Measurements from ENCODE around the gene MEOX2. TPM values are rescaled to one million over a fixed set of nuclear protein-coding genes. Genes with fewer than 3 reads are reported as not detected.
A peak's percentile ranks its signal among the peaks of the same experiment; 100 is the strongest.

The MEOX2 gene
- polyA plus RNA-seq, 2 of the 4 experiments (the other 2 are of a cell fraction), result not detected

- TF ChIP-seq BCL3 (IDR thresholded peaks at IDR 0.05) (no peak), HOXB13 (CRISPR knock-in tag; IDR thresholded peaks at IDR 0.05; ENCODE audit: low read depth) (no peak), KDM1A (IDR thresholded peaks at IDR 0.05; ENCODE audit: low read depth) (no peak), RFX5 (IDR thresholded peaks at IDR 0.05) (no peak), ATOH8 (CRISPR knock-in tag; IDR thresholded peaks at IDR 0.05; ENCODE audit: low read depth) (no peak), ESRRA (IDR thresholded peaks at IDR 0.05; ENCODE audit: borderline replicate concordance, low read length) (no peak)
- H3K4me3 ChIP-seq, result no peak overlapping the region
- ATAC-seq, result no peak
- H3K27ac ChIP-seq, result no peak overlapping the region
- CTCF ChIA-PET, result no interaction called here
- 0 out of 3 replicates have a peak, but pooled peaks cover 5% of the 10 kb centered on the region for H3K4me1 ChIP-seq
- FAIRE-seq, result peak; percentile 13
- POLR2A ChIA-PET, result no interaction called here
- WGBS (ENCODE audit: missing lambda C conversion rate), result 8% methylated on average over 3 of the region's 3 CpGs
- DNase-seq (ENCODE audit: low read depth in 1 of 2, low spot score in 1 of 2), result no peak
- peak overlapping the region; percentile 13; the same call in 1 of the 3 replicates for H3K4me2 ChIP-seq
- no peaks in the 10 kb centered on the region for H3K9me3 ChIP-seq
These were observed 115.1 kb downstream of the MEOX2 start for GRCh38 chr7:15571301-15571878.

GRCh38 chr7:15567652-15568051, 118.8 kb downstream of the MEOX2 start:
- Histone ChIP-seq H3K4me1 (0 out of 3 replicates have a peak, but pooled peaks cover 5% of the 10 kb centered on the region), H3K27ac (no peak overlapping the region), H3K4me2 (no peak overlapping the region), H3K9me3 (no peaks in the 10 kb centered on the region), H3K4me3 (no peak overlapping the region)
- POLR2A ChIA-PET, result no interaction called here
- ATAC-seq, result no peak
- TF ChIP-seq KDM5A (IDR thresholded peaks at IDR 0.05) (no peak), BCL3 (IDR thresholded peaks at IDR 0.05) (no peak), POLR2A (IDR thresholded peaks at IDR 0.05; ENCODE audit: low read length) (no peak), NPAS2 (CRISPR knock-in tag; IDR thresholded peaks at IDR 0.05; ENCODE audit: borderline replicate concordance) (no peak), MYC (IDR thresholded peaks at IDR 0.05; ENCODE audit: borderline replicate concordance, low read length) (no peak)
- no peak for FAIRE-seq
- no peak for DNase-seq (ENCODE audit: low read depth in 1 of 2, low spot score in 1 of 2)
- CTCF ChIA-PET, result no interaction called here
- 50% methylated on average over 2 of the region's 2 CpGs for WGBS (ENCODE audit: missing lambda C conversion rate)

GRCh38 chr7:15567036-15567435, 119.4 kb downstream of the MEOX2 start:
- WGBS (ENCODE audit: missing lambda C conversion rate), result 45% methylated on average over 3 of the region's 3 CpGs
- no peak for TF ChIP-seq E2F6 (IDR thresholded peaks at IDR 0.05; ENCODE audit: borderline replicate concordance, low read depth)
- TF ChIP-seq RNF2 (IDR thresholded peaks at IDR 0.05; ENCODE audit: borderline replicate concordance, low read depth), result no peak
- TF ChIP-seq HDAC2 (IDR thresholded peaks at IDR 0.05), result no peak
- no peak for TF ChIP-seq EP300 (IDR thresholded peaks at IDR 0.05)
- TF ChIP-seq RAD21 (conservative IDR thresholded peaks at IDR 0.05 in 1 of 2, IDR thresholded peaks at IDR 0.05 in 1 of 2), result no peak
- ATAC-seq (no peak), FAIRE-seq (no peak), DNase-seq (ENCODE audit: low read depth in 1 of 2, low spot score in 1 of 2) (no peak)
- H3K4me3 ChIP-seq, result no peak overlapping the region
- H3K4me2 ChIP-seq, result no peak overlapping the region
- H3K9me3 ChIP-seq, result no peaks in the 10 kb centered on the region
- ChIA-PET POLR2A (no interaction called here), CTCF (interaction anchor here (0.6 kb wide), 1 partner anchor 268 kb away, joined by 3 read pairs; no protein-coding TSS in a partner anchor)
- 0 out of 3 replicates have a peak, but pooled peaks cover 8% of the 10 kb centered on the region for H3K4me1 ChIP-seq
- H3K27ac ChIP-seq, result no peak overlapping the region

- H3K4me3 ChIP-seq, result no peak overlapping the region
- no peaks in the 10 kb centered on the region for H3K9me3 ChIP-seq
- no peak for TF ChIP-seq CHD4 (IDR thresholded peaks at IDR 0.05; ENCODE audit: borderline replicate concordance)
- TF ChIP-seq HEYL (CRISPR knock-in tag; IDR thresholded peaks at IDR 0.05), result no peak
- no peak for TF ChIP-seq RFX5 (IDR thresholded peaks at IDR 0.05)
- TF ChIP-seq ZNF302 (CRISPR knock-in tag; IDR thresholded peaks at IDR 0.05), result no peak
- TF ChIP-seq ATOH8 (CRISPR knock-in tag; IDR thresholded peaks at IDR 0.05; ENCODE audit: low read depth), result no peak
- TF ChIP-seq SREBF2 (IDR thresholded peaks at IDR 0.05), result no peak
- no peak for TF ChIP-seq RCOR1 (IDR thresholded peaks at IDR 0.05; ENCODE audit: low read depth, low read length)
- no peak for TF ChIP-seq MAZ (IDR thresholded peaks at IDR 0.05; ENCODE audit: borderline replicate concordance, low read depth, low read length)
- TF ChIP-seq EHMT2 (IDR thresholded peaks at IDR 0.05; ENCODE audit: low read depth), result no peak
- no peak for TF ChIP-seq HOXB13 (CRISPR knock-in tag; IDR thresholded peaks at IDR 0.05; ENCODE audit: low read depth)
- CTCF ChIA-PET, result interaction anchor here (0.6 kb wide), 1 partner anchor 268 kb away, joined by 3 read pairs; no protein-coding TSS in a partner anchor
- POLR2A ChIA-PET, result no interaction called here
- H3K4me2 ChIP-seq, result no peak overlapping the region
- H3K27ac ChIP-seq, result no peak overlapping the region
- 0 out of 3 replicates have a peak, but pooled peaks cover 5% of the 10 kb centered on the region for H3K4me1 ChIP-seq
- WGBS (ENCODE audit: missing lambda C conversion rate), result 35% methylated on average over 5 of the region's 5 CpGs
- ATAC-seq (no peak), DNase-seq (ENCODE audit: low read depth in 1 of 2, low spot score in 1 of 2) (no peak), FAIRE-seq (no peak)
These were observed 120.0 kb downstream of the MEOX2 start for GRCh38 chr7:15566476-15566875.

Measured in A549 (cell line).